MCF 10A (cell line): ENCODE data around the gene RPUSD3. TPM values are rescaled to one million over a fixed set of nuclear protein-coding genes. Genes with fewer than 3 reads are reported as not detected.

ENCODE experiments used
- BruUV-seq: library from RNA; stranded (reverse); fragments of 400-500 nt; replicated peaks from 2 replicates; lab custom pipeline; 2021; lab: Mats Ljungman, UMichigan
- CTCF ChIA-PET: fragments of 300-600 bp; sonication (Branson Sonifier 250); formaldehyde crosslinking; extraction: SDS; loops from one replicate; lab custom pipeline; 2021; ENCODE audit warnings: antibody characterized with exemption, inconsistent platforms; lab: Yijun Ruan, JAX
- POLR2A ChIA-PET: fragments of 300-600, 350-650 bp; sonication (Branson Sonifier 250); formaldehyde crosslinking; extraction: SDS; loops from one replicate; lab custom pipeline; 2020; ENCODE audit warnings: antibody characterized with exemption, inconsistent platforms; lab: Yijun Ruan, JAX
- DNase-seq: peaks from one replicate; pipeline ENCODE4 v3.0.0-alpha.2; 2018; ENCODE audit not compliant: unreplicated experiment
- H3K27ac Mint-ChIP-seq: one replicate; pipeline ENCODE4 v1.8.0; 2022; ENCODE audit warnings: mild to moderate bottlenecking, low read depth, mixed read lengths; ENCODE audit not compliant: unreplicated experiment
- H3K27me3 Mint-ChIP-seq: one replicate; pipeline ENCODE4 v1.8.0; 2022; ENCODE audit warnings: mixed read lengths; ENCODE audit not compliant: insufficient read depth, unreplicated experiment
- H3K36me3 Mint-ChIP-seq: one replicate; pipeline ENCODE4 v1.8.0; 2022; ENCODE audit warnings: mild to moderate bottlenecking, moderate library complexity, mixed read lengths; ENCODE audit not compliant: insufficient read depth, unreplicated experiment
- H3K4me1 Mint-ChIP-seq: one replicate; pipeline ENCODE4 v1.8.0; 2022; ENCODE audit warnings: mixed read lengths; ENCODE audit not compliant: insufficient read depth, unreplicated experiment
- H3K4me3 Mint-ChIP-seq: one replicate; pipeline ENCODE4 v1.8.0; 2022; ENCODE audit warnings: mild to moderate bottlenecking, moderate library complexity, mixed read lengths; ENCODE audit not compliant: unreplicated experiment
- H3K9me3 Mint-ChIP-seq: one replicate; pipeline ENCODE4 v1.8.0; 2022; ENCODE audit warnings: mixed read lengths; ENCODE audit not compliant: unreplicated experiment
- CTCF ChIP-seq: fragments of 200-600 bp; IDR thresholded peaks from one replicate; pipeline ENCODE4 v1.8.0; 2022; ENCODE audit warnings: antibody characterized with exemption, mild to moderate bottlenecking; ENCODE audit not compliant: unreplicated experiment
- intact Hi-C: fragments of 100-400 bp; cut with micrococcal nuclease; formaldehyde crosslinking; loops from 2 replicates; pipeline ENCODE4 v1.14.1; 2022
- total RNA-seq: library from RNA; stranded (reverse); gene quantifications from 2 replicates; pipeline ENCODE4 v1.2.3, GENCODE V29; 2022

Gene RPUSD3
- total RNA-seq, 1 experiment from 2014 or later: 40.7 TPM

DNA sequence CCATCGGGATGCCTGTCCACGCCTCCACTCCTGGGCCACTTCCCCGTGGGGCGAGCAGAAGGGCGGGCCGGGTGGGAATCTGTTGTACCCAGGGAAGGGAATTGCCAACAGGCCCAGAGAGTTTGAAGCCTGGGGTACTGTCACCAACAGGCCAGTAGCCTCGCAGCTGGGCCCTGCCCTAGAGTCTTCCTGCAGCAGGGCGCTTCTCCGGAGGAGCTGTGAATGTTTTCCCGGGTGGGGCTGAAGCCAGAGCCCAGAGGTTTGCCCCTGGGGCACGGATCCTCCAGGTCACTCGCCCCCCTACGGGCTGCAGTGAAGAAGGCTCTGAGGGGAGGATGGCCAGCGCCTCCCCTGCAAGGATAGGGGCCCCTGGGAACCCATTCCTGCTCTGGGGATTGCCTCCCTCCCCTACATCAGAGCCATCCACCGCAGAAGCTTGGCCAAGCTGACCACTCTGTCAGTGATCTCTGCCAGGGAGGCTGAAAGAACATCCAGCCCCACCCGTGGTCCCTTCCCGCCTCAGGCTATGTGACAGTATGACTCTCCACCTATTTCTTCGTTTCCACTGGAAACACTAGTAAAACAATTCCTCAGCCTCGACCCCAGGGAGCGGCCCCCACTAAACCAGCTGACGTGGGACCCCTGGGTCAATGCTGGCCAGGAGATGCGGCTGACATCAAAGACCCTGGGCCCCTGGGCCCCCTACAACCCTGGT lies 19.4 kb upstream of the RPUSD3 start:
- H3K27ac Mint-ChIP-seq: no peak overlapping the region

DNA sequence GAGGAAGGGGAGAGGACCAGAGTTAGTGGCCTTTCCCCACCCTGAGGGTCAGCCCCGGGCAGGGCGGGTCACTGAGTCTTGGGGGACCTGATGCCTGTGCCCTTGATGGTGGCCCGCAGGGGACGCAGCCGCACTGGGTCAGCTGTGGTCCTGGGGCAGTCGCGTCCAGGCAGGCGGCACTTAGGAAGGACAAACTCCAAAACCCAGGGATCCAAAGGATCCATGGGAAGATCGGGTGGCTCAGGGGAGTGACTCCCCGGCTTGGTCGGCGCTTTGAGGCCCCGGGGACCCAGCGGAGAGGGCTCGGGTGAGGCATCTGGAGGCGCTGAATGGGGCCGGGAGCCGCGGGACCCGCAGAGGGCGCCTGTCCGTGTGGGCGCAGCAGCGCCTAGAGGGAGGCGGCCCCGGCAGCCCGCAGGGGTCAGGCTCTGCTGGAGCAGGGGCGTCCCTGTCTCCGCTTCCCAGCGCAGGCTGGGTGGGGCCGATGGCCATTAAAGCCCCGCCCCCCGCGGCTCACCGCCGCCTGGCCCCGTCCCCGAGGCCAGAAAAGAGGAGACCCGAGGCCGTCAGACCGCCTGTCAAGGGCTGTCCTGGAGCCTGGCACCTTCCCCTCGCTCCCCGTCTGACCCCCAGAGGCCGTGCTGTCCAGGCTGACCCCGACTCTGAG lies 18.7 kb upstream of the RPUSD3 start:
- Mint-ChIP-seq H3K9me3 (no peaks in the 10 kb centered on the region), H3K4me1 (peaks cover 16% of the 10 kb centered on the region), H3K27ac (peak overlapping the region; percentile 59), H3K4me3 (no peak overlapping the region), H3K27me3 (no peaks in the 10 kb centered on the region), H3K36me3 (no peaks in the 10 kb centered on the region)
- ChIA-PET CTCF (no interaction called here), POLR2A (interaction anchor here (2.8 kb wide), 1 partner anchor 10 kb away, joined by 13 read pairs; no protein-coding TSS in a partner anchor)
- no peak for TF ChIP-seq CTCF
- intact Hi-C loops: no loop called here
- no TSS peak for BruUV-seq
- no peak for DNase-seq

More for the DNA sequence above, 19.4 kb upstream of the RPUSD3 start:
- no peak for DNase-seq
- BruUV-seq: no TSS peak
- Mint-ChIP-seq H3K27me3 (no peaks in the 10 kb centered on the region), H3K36me3 (no peaks in the 10 kb centered on the region), H3K4me1 (peaks cover 16% of the 10 kb centered on the region), H3K9me3 (no peaks in the 10 kb centered on the region), H3K4me3 (no peak overlapping the region)
- ChIA-PET CTCF (interaction anchor here (0.9 kb wide), 1 partner anchor 55 kb away, joined by 3 read pairs; no protein-coding TSS in a partner anchor), POLR2A (interaction anchor here (0.5 to 6.2 kb wide), 7 partner anchors 11 to 83 kb away, joined by 3 to 70 read pairs (median 7); partner anchors contain the start of genes ARPC4, RPUSD3 and TADA3)
- intact Hi-C loops: no loop called here
- no peak for TF ChIP-seq CTCF

GRCh38 chr3:9861626-9862130 lies 17.9 kb upstream of the RPUSD3 start:
- Mint-ChIP-seq H3K36me3 (no peaks in the 10 kb centered on the region), H3K4me3 (no peak overlapping the region), H3K27ac (peak overlapping the region; percentile 59), H3K9me3 (no peaks in the 10 kb centered on the region), H3K4me1 (peaks cover 10% of the 10 kb centered on the region), H3K27me3 (no peaks in the 10 kb centered on the region)
- POLR2A ChIA-PET: interaction anchor here (0.7 kb wide), 1 partner anchor 108 kb away, joined by 4 read pairs; no protein-coding TSS in a partner anchor
- no peak for TF ChIP-seq CTCF
- no TSS peak for BruUV-seq
- intact Hi-C loops: no loop called here
- CTCF ChIA-PET: no interaction called here
- no peak for DNase-seq

DNA sequence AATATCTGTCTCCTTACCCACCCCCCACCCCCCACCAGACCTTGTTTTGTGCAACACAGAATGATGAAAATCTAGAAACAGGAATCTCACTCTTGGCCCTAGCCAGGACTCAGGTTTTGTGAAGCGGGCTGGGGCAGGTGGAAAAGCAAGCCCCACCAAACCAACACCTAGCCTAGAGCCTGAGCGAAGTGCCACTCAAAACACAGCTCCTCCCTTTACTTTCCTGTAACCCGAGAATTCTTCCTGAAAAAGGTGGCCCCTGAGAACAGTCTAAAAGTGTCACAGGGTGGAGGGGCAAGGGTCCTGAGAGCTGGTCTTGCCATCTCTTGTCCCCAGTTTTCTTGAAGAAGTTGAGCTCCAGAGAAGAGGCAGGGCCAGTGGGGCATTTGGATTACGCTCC lies 17.4 kb upstream of the RPUSD3 start:
- no peak for DNase-seq
- Mint-ChIP-seq H3K27me3 (no peaks in the 10 kb centered on the region), H3K4me1 (peaks cover 5% of the 10 kb centered on the region), H3K4me3 (no peak overlapping the region), H3K36me3 (no peaks in the 10 kb centered on the region), H3K27ac (no peak overlapping the region), H3K9me3 (no peaks in the 10 kb centered on the region)
- POLR2A ChIA-PET: interaction anchor here (0.7 kb wide), 1 partner anchor 109 kb away, joined by 4 read pairs; no protein-coding TSS in a partner anchor
- CTCF ChIA-PET: no interaction called here
- TF ChIP-seq CTCF: no peak
- no TSS peak for BruUV-seq
- intact Hi-C loops: no loop called here
